Measurements from ENCODE around the gene PPA1.
"Not testable (repeated sequence)": the region's sequence is repeated elsewhere in the genome, so short reads cannot be mapped to it uniquely, and the experiment has no call there.

PPA1 gene

DNA sequence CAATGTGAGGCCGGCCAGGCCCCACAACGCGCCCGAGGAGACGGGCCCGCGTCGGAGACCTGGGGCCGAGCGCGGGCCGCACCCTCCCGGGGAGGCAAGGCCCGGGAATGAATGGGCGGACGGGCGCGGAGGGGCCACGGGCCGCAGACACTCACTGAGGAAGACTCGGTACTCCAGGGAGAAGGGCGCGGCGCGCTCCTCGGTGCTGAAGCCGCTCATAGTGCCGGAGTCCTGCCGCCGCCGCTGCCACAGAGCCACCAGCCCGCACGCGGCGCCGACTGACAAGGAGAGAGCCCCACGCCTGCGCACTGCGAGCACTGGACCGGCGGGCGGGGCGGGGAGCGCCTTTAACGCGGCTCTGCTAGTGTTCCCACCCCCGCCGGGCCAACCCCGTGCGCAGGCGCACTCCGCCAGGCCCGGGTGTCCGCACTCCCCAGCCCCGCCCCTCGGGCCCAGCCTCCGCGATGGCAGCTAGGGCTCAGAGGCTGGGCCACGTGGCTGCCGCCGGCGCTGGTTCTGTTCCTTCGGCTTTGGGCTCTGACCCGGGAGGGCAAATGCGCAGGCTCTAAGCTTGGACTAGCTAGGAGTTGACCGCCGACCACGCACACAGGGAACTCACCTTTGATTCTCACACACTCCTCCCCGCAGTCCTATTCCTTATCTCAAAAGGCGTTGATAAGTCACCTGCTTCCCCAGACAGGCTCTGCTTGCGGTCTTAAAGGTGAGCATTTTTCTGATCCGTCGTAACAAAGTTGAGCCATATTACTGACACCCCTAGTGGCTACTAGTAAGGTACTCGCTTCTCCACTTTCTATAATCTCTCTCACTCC lies at the start of gene PPA1:
Gene PPA1, minus strand, starts transcription at position 321 of the 830 bp plus-strand sequence. Its CDS starts 102 bp downstream, at position 219.
- in situ Hi-C loops (cut with MboI; ENCODE audit: low sequenced_read_pairs), result no loop called here

- in situ Hi-C loops (cut with MboI; ENCODE audit: low sequenced_read_pairs), result no loop called here
Observed at GRCh38 chr10:70281609-70282008, 48.4 kb upstream of the PPA1 start.

GRCh38 chr10:70280099-70280498 lies 46.9 kb upstream of the PPA1 start:
- in situ Hi-C loops (cut with MboI; ENCODE audit: low sequenced_read_pairs), result no loop called here

DNA sequence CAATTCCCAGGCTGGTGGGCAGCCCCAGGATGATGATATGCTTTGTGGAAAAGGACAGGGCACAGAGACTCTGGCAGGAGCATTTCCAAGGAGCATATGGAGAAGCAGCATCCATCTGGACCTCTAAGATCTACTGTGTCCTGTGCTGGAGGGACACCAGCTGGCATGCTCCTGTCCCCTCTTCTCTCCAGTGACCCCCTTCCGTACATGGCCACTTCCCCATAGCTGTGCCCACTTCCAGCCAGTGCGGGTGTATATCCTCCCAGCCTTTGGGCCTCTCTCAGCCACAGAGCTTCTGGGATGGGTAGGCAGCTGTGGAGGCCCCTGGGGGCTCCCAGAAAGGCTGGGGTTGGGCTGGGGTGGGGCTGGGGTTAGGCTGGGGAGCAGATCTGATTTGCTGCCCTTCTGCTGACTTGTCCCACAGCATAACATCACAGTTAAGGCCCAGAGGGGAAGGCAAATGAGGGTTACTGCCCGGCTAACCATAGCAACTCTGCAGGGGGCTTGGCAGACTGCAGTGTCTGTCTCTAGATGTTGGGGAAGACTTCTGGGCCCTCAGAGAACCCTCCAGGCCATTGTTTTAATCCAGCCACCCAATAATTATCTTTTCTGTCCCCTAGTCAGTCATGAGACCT lies 44.3 kb upstream of the PPA1 start:
- in situ Hi-C loops (cut with MboI; ENCODE audit: low sequenced_read_pairs), result no loop called here

GRCh38 chr10:70274643-70275042 lies 41.4 kb upstream of the PPA1 start:
- in situ Hi-C loops (cut with MboI; ENCODE audit: low sequenced_read_pairs), result no loop called here

DNA sequence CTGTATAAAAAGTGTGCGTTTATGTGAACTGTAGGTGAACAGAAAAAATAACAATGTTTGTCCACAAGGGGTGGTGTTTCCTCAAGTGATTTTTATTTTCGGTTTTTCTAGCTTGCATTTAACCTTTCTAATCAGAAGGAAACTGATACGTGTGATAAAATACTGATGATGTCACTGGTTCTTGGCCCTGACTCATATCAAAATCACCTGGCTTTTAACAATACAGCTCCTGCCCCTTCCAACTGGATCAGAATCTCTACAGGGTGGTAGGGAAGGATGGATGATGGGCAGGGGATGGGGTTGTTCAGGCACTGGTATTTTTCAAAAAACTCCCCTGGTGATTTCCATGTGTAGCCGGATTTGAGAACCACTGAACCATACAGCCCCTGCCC lies 39.7 kb upstream of the PPA1 start:
- in situ Hi-C loops (cut with MboI; ENCODE audit: low sequenced_read_pairs), result no loop called here

DNA sequence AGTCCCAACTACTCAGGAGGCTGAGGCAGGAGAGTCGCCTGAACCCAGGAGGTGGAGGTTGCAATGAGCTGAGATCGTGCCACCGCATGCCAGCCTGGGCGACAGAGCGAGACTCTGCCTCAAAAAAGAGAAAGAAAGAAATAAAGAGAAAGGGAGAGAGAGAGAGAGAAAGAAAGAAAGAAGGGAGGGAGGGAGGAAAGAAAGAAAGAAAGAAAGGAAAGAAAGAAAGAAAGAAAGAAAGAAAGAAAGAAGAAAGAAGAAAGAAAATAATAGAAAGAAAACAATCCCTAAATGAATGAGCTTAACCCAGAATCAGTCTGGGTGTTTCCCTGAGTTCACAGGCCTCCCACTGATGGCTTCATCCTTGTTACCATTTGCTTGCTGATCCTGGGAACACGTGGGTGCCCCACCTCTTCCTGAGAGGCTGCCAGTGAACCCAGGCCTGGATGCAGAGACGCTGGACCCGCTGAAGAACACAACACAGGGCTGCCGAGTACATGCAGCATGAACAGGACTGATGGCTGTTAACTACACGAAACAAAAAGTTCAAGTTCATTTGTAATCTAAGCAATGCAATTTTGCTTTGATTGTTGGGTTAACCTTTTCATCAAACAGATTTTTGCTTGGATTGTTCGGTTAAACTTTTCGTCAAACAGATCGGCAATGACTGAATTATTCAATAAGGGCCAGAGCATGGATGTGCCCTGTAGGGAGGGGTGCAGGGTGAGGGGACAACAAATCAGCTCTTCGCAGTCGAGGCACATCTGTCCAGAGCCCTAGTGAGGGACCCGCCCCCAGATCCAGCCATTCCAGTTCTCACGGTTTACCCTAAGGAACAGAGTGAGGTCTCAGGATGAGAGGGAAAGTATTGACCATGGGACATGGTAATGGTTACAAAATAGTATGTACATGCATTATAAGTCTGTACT lies 39.0 kb upstream of the PPA1 start:
- in situ Hi-C loops (cut with MboI; ENCODE audit: low sequenced_read_pairs), result no loop called here

GRCh38 chr10:70270952-70271351 lies 37.7 kb upstream of the PPA1 start:
- in situ Hi-C loops (cut with MboI; ENCODE audit: low sequenced_read_pairs), result no loop called here

DNA sequence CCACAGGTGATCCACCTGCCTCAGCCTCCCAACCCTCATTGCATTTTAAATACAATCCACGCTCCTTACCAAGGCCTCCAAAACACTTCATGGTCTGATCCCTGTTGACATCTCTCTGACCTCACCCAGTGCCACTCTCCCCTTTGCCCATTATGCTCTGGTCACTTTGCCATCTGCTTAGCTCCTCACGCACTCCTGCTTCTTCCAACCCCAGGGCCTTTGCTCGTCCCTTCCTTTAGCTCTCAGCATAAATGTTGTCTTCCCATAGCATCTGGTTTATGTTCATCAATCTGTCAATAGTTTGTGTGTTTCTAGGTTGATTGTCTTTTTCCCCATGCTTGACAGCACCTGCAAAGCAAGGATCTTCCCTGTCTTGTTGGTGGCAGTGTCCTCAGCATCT lies 36.5 kb upstream of the PPA1 start:
- in situ Hi-C loops (cut with MboI; ENCODE audit: low sequenced_read_pairs), result no loop called here

DNA sequence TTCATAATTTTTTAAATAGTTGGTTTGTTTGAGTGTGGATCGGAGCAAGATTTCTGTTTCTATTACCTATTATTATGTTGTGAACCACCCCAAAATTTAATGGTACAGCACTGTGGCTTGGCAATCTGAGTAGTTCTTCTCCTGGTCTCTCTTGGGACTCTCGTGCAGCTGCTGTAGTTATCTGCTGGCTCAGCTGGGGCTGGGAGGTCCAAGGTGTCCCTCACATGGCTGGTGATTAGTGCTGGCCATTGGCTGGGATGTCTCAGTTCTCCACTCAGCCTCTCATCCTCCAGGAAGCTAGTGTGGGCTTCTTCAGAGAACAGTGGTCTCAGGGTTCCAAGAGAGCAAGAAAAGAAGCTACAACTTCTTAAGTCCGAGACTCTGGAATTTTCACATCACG lies 35.1 kb upstream of the PPA1 start:
- in situ Hi-C loops (cut with MboI; ENCODE audit: low sequenced_read_pairs), result no loop called here

GRCh38 chr10:70267161-70267933 lies 34.1 kb upstream of the PPA1 start:
- in situ Hi-C loops (cut with MboI; ENCODE audit: low sequenced_read_pairs), result no loop called here

GRCh38 chr10:70266701-70267100 lies 33.5 kb upstream of the PPA1 start:
- in situ Hi-C loops (cut with MboI; ENCODE audit: low sequenced_read_pairs), result no loop called here

DNA sequence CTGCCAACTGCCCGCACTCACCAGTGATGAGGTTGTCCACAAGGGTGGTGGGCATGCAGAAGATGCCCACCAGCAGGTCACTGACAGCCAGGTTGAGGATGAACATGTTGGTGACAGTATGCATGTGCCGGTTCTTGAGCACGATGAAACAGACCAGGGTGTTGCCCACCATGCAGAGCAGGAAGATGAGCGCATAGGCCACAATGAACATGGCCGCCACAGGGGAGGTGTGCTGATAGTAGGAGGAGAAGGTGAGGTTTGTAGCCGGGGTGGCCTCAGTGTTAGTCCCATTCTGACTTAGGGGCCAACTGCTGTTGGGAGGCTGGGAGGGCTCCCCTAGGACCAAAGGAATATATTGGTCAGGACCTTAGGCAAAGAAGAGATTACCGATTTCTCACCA lies 32.8 kb upstream of the PPA1 start:
- in situ Hi-C loops (cut with MboI; ENCODE audit: low sequenced_read_pairs), result no loop called here

DNA sequence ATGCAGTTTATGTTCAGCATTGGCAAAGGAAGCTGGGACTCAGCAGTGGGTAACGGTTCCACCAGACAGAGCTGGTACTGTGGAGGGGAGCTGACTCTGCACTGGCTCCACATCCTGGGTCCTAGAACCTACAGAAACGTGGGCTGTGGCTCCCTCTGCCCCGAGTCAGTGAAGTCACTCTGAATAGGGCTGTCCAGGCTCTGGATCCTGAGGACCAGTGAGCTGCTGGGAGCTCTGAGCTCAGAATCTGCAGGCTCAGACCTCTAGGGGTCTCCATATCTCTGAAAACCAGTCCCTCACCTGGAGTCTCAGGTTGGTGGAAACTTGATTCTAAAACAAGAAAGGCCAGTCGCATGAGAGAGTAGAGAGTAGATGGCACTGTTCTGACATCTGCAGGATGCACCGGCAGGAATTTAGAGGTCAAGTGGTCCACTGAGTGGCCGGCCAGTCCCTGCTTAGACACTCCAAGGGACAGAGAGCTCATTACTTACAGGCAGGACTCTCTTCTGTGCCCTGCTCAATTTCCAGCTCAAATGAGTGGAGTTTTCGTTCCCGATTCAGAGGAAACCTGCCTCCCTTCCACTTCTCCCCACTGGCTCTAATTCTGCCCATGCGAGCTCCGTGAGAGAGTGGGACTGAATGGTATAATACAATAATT lies 31.9 kb upstream of the PPA1 start:
- in situ Hi-C loops (cut with MboI; ENCODE audit: low sequenced_read_pairs), result no loop called here

GRCh38 chr10:70260734-70261133 lies 27.5 kb upstream of the PPA1 start:
- in situ Hi-C loops (cut with MboI; ENCODE audit: low sequenced_read_pairs), result no loop called here

- in situ Hi-C loops (cut with MboI; ENCODE audit: low sequenced_read_pairs), result no loop called here
Observed at GRCh38 chr10:70260259-70260658, 27.0 kb upstream of the PPA1 start.

DNA sequence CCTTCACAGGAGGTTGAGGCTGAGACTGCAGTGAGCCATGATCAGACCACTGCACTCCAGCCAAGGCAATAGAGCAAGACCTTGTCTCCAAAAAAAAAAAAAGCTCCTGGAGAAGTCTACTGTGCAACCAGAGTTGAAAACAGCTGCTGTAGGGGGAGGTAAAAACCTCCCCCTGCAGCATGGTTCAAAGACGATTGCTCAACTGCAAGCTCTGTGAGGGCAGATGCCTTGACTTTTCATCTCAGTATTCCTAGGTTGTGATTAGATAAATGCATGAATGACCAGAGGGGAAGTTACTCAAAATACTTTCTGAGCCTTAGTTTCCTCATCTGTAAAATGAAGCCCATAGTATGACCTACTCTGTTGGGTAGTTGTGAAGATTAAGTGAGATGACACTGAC lies 25.0 kb upstream of the PPA1 start:
- in situ Hi-C loops (cut with MboI; ENCODE audit: low sequenced_read_pairs), result no loop called here

DNA sequence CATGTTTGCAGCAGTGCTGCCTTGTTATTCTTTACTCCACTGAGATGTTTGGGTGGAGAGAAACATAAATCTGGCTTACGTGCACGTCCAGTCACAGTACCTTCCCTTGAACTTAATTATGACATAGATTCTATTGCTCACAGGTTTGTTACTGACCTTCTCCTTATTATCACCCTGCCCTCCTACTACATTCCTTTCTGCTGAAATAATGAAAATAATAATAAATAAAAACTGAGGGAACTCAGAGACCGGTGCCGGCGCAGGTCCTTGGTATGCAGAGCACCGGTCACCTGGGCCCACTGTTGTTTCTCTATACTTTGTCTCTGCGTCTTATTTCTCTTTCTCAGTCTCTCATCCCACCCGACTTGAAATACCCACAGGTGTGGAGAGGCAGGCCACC lies 24.6 kb upstream of the PPA1 start:
- in situ Hi-C loops (cut with MboI; ENCODE audit: low sequenced_read_pairs), result not testable (repeated sequence)

DNA sequence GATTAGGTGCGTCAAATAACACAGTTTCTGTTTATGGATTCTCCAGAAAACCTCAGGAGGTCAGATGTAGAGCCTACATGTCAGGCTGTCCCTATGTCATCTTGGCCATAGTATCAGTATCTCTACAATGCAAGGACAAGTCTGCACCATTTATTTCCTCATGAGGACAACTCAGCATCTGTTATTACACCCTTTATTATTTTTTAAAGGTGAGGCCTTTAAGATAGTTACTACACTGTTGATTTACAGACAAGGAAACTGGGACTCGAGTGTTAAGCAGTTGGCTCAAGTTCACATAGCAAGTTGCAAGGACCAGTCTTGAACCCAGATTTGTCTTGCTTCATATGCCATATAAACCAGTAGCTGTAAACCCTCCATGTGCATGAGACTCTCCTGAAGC lies 23.2 kb upstream of the PPA1 start:
- in situ Hi-C loops (cut with MboI; ENCODE audit: low sequenced_read_pairs), result no loop called here

Data from HL-60/S4 treated with phorbol 12-myristate 13-acetate at 8.2 ng/mL for 4 days and 3 days (cell line).